SU-DHL-6 (cell line): ENCODE results near the gene TUBA1A.
"Not testable (repeated sequence)": the region's sequence is repeated elsewhere in the genome, so short reads cannot be mapped to it uniquely, and the experiment has no call there.

Source experiments
- H2AFZ ChIP-seq: fragments of 200-600 bp; sonication (generic); 2 replicates; pipeline ENCODE4 v1.6.1; 2014; ENCODE audit warnings: low read depth, mild to moderate bottlenecking, moderate library complexity, mixed read lengths, antibody characterized with exemption, low read length; ENCODE audit not compliant: severe bottlenecking
- H3F3A ChIP-seq: fragments of 200-600 bp; shearing (Covaris generic); 2 replicates; pipeline ENCODE4 v1.6.0; 2016; ENCODE audit warnings: antibody characterized with exemption, mild to moderate bottlenecking; ENCODE audit not compliant: insufficient read depth
- H3K27ac ChIP-seq: fragments of 200-600 bp; sonication (generic); 2 replicates; pipeline ENCODE4 v1.5.1; 2016; ENCODE audit warnings: low read depth, mild to moderate bottlenecking, low read length, moderate library complexity, mixed read lengths
- H3K27me3 ChIP-seq: fragments of 200-600 bp; sonication (generic), shearing (Covaris generic); 2 replicates; pipeline ENCODE4 v1.6.0; 2014; ENCODE audit warnings: mild to moderate bottlenecking, low read length
- H3K36me3 ChIP-seq: fragments of 200-600 bp; sonication (generic); 2 replicates; pipeline ENCODE4 v1.6.1; 2014; ENCODE audit warnings: mild to moderate bottlenecking, low read length, mixed read lengths
- H3K4me2 ChIP-seq: fragments of 300-600, 200-600 bp; shearing (Covaris generic), sonication (generic); 2 replicates; pipeline ENCODE4 v1.6.0; 2014; ENCODE audit warnings: low read length, low read depth, mild to moderate bottlenecking; ENCODE audit not compliant: poor library complexity, severe bottlenecking
- H3K4me3 ChIP-seq: fragments of 200-600 bp; sonication (generic); 2 replicates; pipeline ENCODE4 v1.5.1; 2014; ENCODE audit warnings: antibody characterized with exemption, low read length, mild to moderate bottlenecking, mixed read lengths; ENCODE audit not compliant: insufficient read depth, poor library complexity, severe bottlenecking
- H3K79me2 ChIP-seq: fragments of 200-600 bp; sonication (generic); 2 replicates; pipeline ENCODE4 v1.6.1; 2014; ENCODE audit warnings: mild to moderate bottlenecking, low read length, moderate library complexity; ENCODE audit not compliant: insufficient read depth
- H3K9ac ChIP-seq: fragments of 200-600 bp; sonication (generic); 2 replicates; pipeline ENCODE4 v1.7.0; 2014; ENCODE audit warnings: mild to moderate bottlenecking, low read length
- H3K9me2 ChIP-seq: fragments of 200-600 bp; sonication (generic); replicated peaks from 2 replicates; pipeline ENCODE4 v1.6.1; 2014; ENCODE audit warnings: low read length; ENCODE audit not compliant: insufficient read depth
- H3K9me3 ChIP-seq: fragments of 200-600 bp; sonication (generic); 2 replicates; pipeline ENCODE4 v1.6.1; 2014; ENCODE audit warnings: low read length, mixed read lengths; ENCODE audit not compliant: insufficient read depth
- H4K20me1 ChIP-seq: fragments of 200-600 bp; sonication (generic); 2 replicates; pipeline ENCODE4 v1.6.1; 2014; ENCODE audit warnings: low read depth, mild to moderate bottlenecking, antibody characterized with exemption, low read length, moderate library complexity, mixed read lengths
- CTCF ChIP-seq: fragments of 200-600 bp; sonication (generic); IDR thresholded peaks from one replicate; pipeline ENCODE4 v1.5.1; 2017; ENCODE audit warnings: antibody characterized with exemption, mild to moderate bottlenecking, low read length, moderate library complexity; ENCODE audit not compliant: insufficient read depth, poor library complexity, severe bottlenecking
- EZH2phosphoT487 ChIP-seq: fragments of 200-600 bp; sonication (generic), shearing (Covaris generic); conservative IDR thresholded peaks from 2 replicates; pipeline ENCODE4 v1.6.1; 2018; ENCODE audit warnings: mild to moderate bottlenecking, antibody characterized with exemption, low read length, moderate library complexity, mixed read lengths

The TUBA1A gene

DNA sequence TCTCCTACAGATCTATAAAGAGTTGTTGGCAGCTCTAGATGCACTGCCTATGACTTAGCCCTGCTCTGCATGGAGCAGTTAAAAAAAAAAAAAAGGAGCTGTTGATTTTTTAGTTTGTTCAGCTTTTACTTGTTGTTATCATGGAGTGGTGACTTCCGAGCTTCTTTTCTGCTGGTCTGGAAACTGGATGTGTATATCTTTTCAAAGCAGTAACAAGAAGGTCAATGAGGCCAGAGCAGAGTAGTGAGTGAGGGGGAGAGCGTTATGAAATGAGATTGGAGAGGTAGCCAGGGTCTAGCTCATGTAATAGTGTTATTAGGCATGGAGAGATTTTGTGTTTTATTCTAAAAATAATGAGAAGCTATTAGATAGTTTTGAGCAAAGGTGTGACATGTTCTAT lies 44.5 kb downstream of the TUBA1A start:
- no peak overlapping the region for H2AFZ ChIP-seq
- H4K20me1 ChIP-seq, result no peaks in the 10 kb centered on the region
- H3K9ac ChIP-seq, result no peak overlapping the region
- no peak overlapping the region for H3K4me2 ChIP-seq
- no peaks in the 10 kb centered on the region for H3K9me2 ChIP-seq
- H3F3A ChIP-seq, result no peaks in the 10 kb centered on the region
- H3K36me3 ChIP-seq, result no peaks in the 10 kb centered on the region
- no peak overlapping the region for H3K27ac ChIP-seq
- H3K4me3 ChIP-seq, result no peak overlapping the region
- no peaks in the 10 kb centered on the region for H3K27me3 ChIP-seq
- TF ChIP-seq CTCF, result no peak
- TF ChIP-seq EZH2phosphoT487, result no peak
- H3K9me3 ChIP-seq, result no peaks in the 10 kb centered on the region
- peaks cover 6% of the 10 kb centered on the region; the same call in 1 of the 2 replicates for H3K79me2 ChIP-seq

- Histone ChIP-seq H4K20me1 (no peaks in the 10 kb centered on the region), H3K27ac (no peak overlapping the region), H3K9ac (no peak overlapping the region), H3F3A (no peaks in the 10 kb centered on the region), H3K27me3 (no peaks in the 10 kb centered on the region), H3K4me2 (no peak overlapping the region), H2AFZ (no peak overlapping the region), H3K79me2 (peaks cover 2% of the 10 kb centered on the region), H3K4me3 (no peak overlapping the region), H3K9me2 (no peaks in the 10 kb centered on the region), H3K9me3 (no peaks in the 10 kb centered on the region), H3K36me3 (no peaks in the 10 kb centered on the region)
- no peak for TF ChIP-seq CTCF
- TF ChIP-seq EZH2phosphoT487, result no peak
Observed at GRCh38 chr12:49138999-49139398, 49.9 kb downstream of the TUBA1A start.

DNA sequence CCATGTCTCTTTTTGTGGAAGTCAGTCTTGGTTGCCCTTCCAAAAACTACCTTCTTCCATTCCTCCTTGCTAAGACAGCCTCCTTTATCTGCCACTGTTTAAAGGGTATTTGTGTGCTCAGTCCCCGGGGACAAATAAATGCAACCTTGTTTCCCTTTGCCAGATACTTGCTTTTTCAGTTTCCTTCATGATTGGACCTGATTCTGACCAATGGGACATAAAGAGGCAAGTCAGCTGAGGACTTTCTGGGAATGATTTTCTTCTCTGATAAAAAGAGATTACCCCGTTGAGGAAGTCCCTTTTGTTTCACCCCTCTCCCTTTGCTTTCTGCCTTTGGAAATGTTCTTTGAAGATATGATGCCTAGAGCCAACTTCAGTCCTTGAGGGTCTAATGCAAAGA lies 50.3 kb downstream of the TUBA1A start:
- Histone ChIP-seq H3K27me3 (no peaks in the 10 kb centered on the region), H3K4me3 (no peak overlapping the region), H3K4me2 (no peak overlapping the region), H3K9me3 (no peaks in the 10 kb centered on the region), H2AFZ (no peak overlapping the region), H3K9ac (no peak overlapping the region), H3K27ac (no peak overlapping the region), H3F3A (no peaks in the 10 kb centered on the region), H3K36me3 (no peaks in the 10 kb centered on the region), H3K79me2 (peaks cover 6% of the 10 kb centered on the region), H4K20me1 (no peaks in the 10 kb centered on the region), H3K9me2 (no peaks in the 10 kb centered on the region)
- TF ChIP-seq CTCF, result no peak
- no peak for TF ChIP-seq EZH2phosphoT487

GRCh38 chr12:49137476-49137875 lies 51.4 kb downstream of the TUBA1A start:
- Histone ChIP-seq H2AFZ (no peak overlapping the region), H3K27ac (no peak overlapping the region), H3K9ac (no peak overlapping the region), H3K4me3 (no peak overlapping the region), H3K79me2 (peaks cover 17% of the 10 kb centered on the region), H3K9me2 (no peaks in the 10 kb centered on the region), H3K4me2 (no peak overlapping the region), H4K20me1 (no peaks in the 10 kb centered on the region), H3K27me3 (no peaks in the 10 kb centered on the region), H3K36me3 (no peaks in the 10 kb centered on the region), H3K9me3 (no peaks in the 10 kb centered on the region), H3F3A (peaks cover 9% of the 10 kb centered on the region)
- no peak for TF ChIP-seq CTCF
- TF ChIP-seq EZH2phosphoT487, result no peak

DNA sequence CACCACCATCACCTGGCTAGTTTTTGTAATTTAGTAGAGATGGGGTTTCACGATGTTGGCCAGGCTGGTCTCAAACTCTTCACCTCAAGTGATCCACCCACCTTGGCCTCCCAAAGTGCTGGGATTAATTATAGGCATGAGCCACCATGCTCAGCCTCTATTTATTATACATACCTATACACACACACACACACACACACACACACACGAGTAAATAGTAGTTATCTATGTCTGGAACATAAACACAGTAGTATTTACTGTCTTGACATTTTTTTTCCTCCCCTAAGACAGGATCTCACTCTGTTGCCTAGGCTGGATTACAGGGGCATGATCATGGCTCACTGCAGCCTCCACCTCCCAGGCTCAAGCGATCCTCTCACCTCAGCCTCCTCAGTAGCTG lies 51.9 kb downstream of the TUBA1A start:
- not testable (repeated sequence) for H3K9me3 ChIP-seq, H3K27me3 ChIP-seq, H2AFZ ChIP-seq, H3K4me2 ChIP-seq, H3K4me3 ChIP-seq, H3K27ac ChIP-seq, H4K20me1 ChIP-seq, H3K36me3 ChIP-seq, H3K9me2 ChIP-seq, H3K9ac ChIP-seq
- Histone ChIP-seq H3F3A (peaks cover 14% of the 10 kb centered on the region), H3K79me2 (peaks cover 22% of the 10 kb centered on the region)
